HepG2 (cell line): ENCODE measurements around the gene TM9SF2. TPM values are rescaled to one million over a fixed set of nuclear protein-coding genes. Genes with fewer than 3 reads are reported as not detected.

ENCODE experiments used
- ATAC-seq: fragments of 200-7000 bp; cut with Tn5 transposase; 3 replicates; pipeline ENCODE4 v1.9.1; 2020; ENCODE audit warnings: mild to moderate bottlenecking, moderate library complexity
- BruUV-seq: library from RNA; stranded (reverse); fragments of 400-500 nt; replicated peaks from 2 replicates; lab custom pipeline; 2021; lab: Mats Ljungman, UMichigan
- CTCF ChIA-PET: fragments of 300-600 bp; formaldehyde crosslinking; extraction: SDS; loops from one replicate; lab custom pipeline; 2021; ENCODE audit warnings: low total read pairs, inconsistent platforms, low intra/inter-chr PET ratio; lab: Yijun Ruan, JAX
- POLR2A ChIA-PET: fragments of 350-600 bp; sonication (Branson Sonifier 250); formaldehyde crosslinking; loops from one replicate; lab custom pipeline; 2020; ENCODE audit warnings: antibody characterized with exemption, inconsistent platforms; lab: Yijun Ruan, JAX
- DNase-seq: peaks from one replicate; pipeline ENCODE4 v3.0.0-alpha.2; 2015; ENCODE audit warnings: low spot score
- FAIRE-seq: peaks from 3 replicates; lab custom pipeline; 2011; peaks lifted over from hg19 to GRCh38; lab: Jason Lieb, UNC
- H2AFZ ChIP-seq: one replicate; pipeline ENCODE4 v1.6.1; 2011; ENCODE audit warnings: low read length, inconsistent platforms
- H3K27ac ChIP-seq: fragments of 300-600 bp; 3 replicates; pipeline ENCODE4 v1.8.0; 2011; ENCODE audit warnings: mixed run types, mild to moderate bottlenecking, mixed read lengths, low read length, inconsistent platforms; ENCODE audit not compliant: insufficient read depth; ENCODE audit errors: extremely low read length
- H3K27me3 ChIP-seq, 2 experiments: fragments of 200-600 bp in 1 of 2; 2 replicates in 1 of 2; 3 replicates in 1 of 2; pipeline versions ENCODE4 v1.6.0 to v1.8.0; 2011; ENCODE audit warnings: low read length in 2 of 2, mild to moderate bottlenecking in 2 of 2, moderate library complexity in 2 of 2, inconsistent platforms in 1 of 2; ENCODE audit not compliant: insufficient read depth in 2 of 2, control insufficient read depth in 1 of 2
- H3K36me3 ChIP-seq, 2 experiments: fragments of 200-600 bp in 1 of 2; replicated peaks in 1 of 2; 2 replicates in 1 of 2; 3 replicates in 1 of 2; pipeline versions ENCODE4 v1.5.1 to v1.8.0; 2011; ENCODE audit warnings: low read length in 2 of 2, inconsistent platforms in 1 of 2; ENCODE audit not compliant: insufficient read depth in 2 of 2, control insufficient read depth in 1 of 2
- H3K4me1 ChIP-seq: 2 replicates; pipeline ENCODE4 v1.5.1; 2012; ENCODE audit warnings: low read length, inconsistent platforms; ENCODE audit not compliant: insufficient read depth
- H3K4me2 ChIP-seq: 2 replicates; pipeline ENCODE4 v1.6.0; 2011; ENCODE audit warnings: low read depth, low read length, inconsistent platforms
- H3K4me3 ChIP-seq, 3 experiments: fragments of 200-600 bp in 1 of 3; sonication (generic), shearing (Covaris generic) in 1 of 3; replicated peaks in 1 of 3; 2 replicates each; pipeline ENCODE4 v1.5.1; 2011 to 2016; ENCODE audit warnings: low read length in 3 of 3, inconsistent platforms in 2 of 3, low read depth in 2 of 3, mild to moderate bottlenecking in 2 of 3, control low read depth in 1 of 3, mixed read lengths in 1 of 3; ENCODE audit not compliant: insufficient read depth in 1 of 3
- H3K79me2 ChIP-seq: one replicate; pipeline ENCODE4 v1.6.1; 2011; ENCODE audit warnings: low read length, inconsistent platforms; ENCODE audit not compliant: insufficient read depth
- H3K9ac ChIP-seq: 2 replicates; pipeline ENCODE4 v1.6.0; 2011; ENCODE audit warnings: mild to moderate bottlenecking, low read depth, low read length, inconsistent platforms; ENCODE audit not compliant: insufficient read depth
- H3K9me3 ChIP-seq: 2 replicates; pipeline ENCODE4 v1.5.1; 2012; ENCODE audit warnings: mild to moderate bottlenecking, low read length
- H4K20me1 ChIP-seq: 2 replicates; pipeline ENCODE4 v1.6.0; 2011; ENCODE audit warnings: inconsistent platforms, mild to moderate bottlenecking, low read length, moderate library complexity; ENCODE audit not compliant: insufficient read depth
- CEBPB ChIP-seq: IDR thresholded peaks from 2 replicates; pipeline ENCODE4 v1.6.1; 2011; ENCODE audit warnings: low read depth, low read length, improper control_type of control experiment, borderline replicate concordance
- KAT7 ChIP-seq: IDR thresholded peaks from 2 replicates; pipeline ENCODE4 v1.6.1; 2018; ENCODE audit warnings: borderline replicate concordance, missing compliant biosample characterization
- KDM6A ChIP-seq: IDR thresholded peaks from 2 replicates; pipeline ENCODE4 v1.6.1; 2016; ENCODE audit warnings: low read depth
- ZFYVE20 ChIP-seq: sonication (generic); formaldehyde crosslinking; IDR thresholded peaks from 2 replicates; pipeline ENCODE4 v1.8.0; 2023; ENCODE audit warnings: low read depth, mild to moderate bottlenecking, moderate library complexity, missing genetic modification reagents, borderline replicate concordance
- ZNF263 ChIP-seq: sonication (generic); formaldehyde crosslinking; IDR thresholded peaks from 2 replicates; pipeline ENCODE4 v1.4.0; 2020; ENCODE audit warnings: missing genetic modification reagents
- ZNF670 ChIP-seq: sonication (generic); formaldehyde crosslinking; IDR thresholded peaks from 2 replicates; pipeline ENCODE4 v1.8.0; 2022; ENCODE audit warnings: mild to moderate bottlenecking, missing genetic modification reagents, borderline replicate concordance
- WGBS: methylation state at CpG from one replicate; pipeline ENCODE4 v1.1.6; 2017; ENCODE audit warnings: low lambda C conversion rate; 5-methylcytosine and 5-hydroxymethylcytosine counted together
- in situ Hi-C: cut with HindIII; loops from 2 replicates; pipeline ENCODE4 v1.10.0; 2017; ENCODE audit warnings: low pct_unique_long_range_greater_than_20kb; ENCODE audit not compliant: extremely low pct_ligation_motif_present
- intact Hi-C: fragments of 100-400 bp; cut with micrococcal nuclease; formaldehyde crosslinking; loops from one replicate; pipeline ENCODE4 v1.10.0; 2022; ENCODE audit not compliant: unreplicated experiment
- polyA plus RNA-seq, 8 experiments: library from polyadenylated mRNA; depleted of rRNA in 3 of 8; stranded (reverse) in 7 of 8; unstranded in 1 of 8; fragments of >200 nt; fragmentation: Illumina TruSeq in 4 of 8; extraction: Trizol in 4 of 8; gene quantifications; 2 replicates each; pipeline versions ENCODE4 v1.2.1 to v1.2.3, GENCODE V29; 2011 to 2016; ENCODE audit warnings: low read depth in 4 of 8, missing spikeins in 1 of 8, mixed read lengths in 1 of 8; ENCODE audit not compliant: insufficient read depth in 1 of 8
- total RNA-seq, 5 experiments: library from RNA; depleted of rRNA; stranded (reverse); fragments of >200 nt; fragmentation: Illumina TruSeq; extraction: Trizol; gene quantifications; 2 replicates each; pipeline ENCODE4 v1.2.3, GENCODE V29; 2016; ENCODE audit warnings: low read depth in 1 of 5
- TF ChIP-seq, protein P1 (sequence below): sonication (generic); formaldehyde crosslinking; conservative IDR thresholded peaks from 2 replicates; pipeline ENCODE4 v1.4.0; 2020; ENCODE audit warnings: mild to moderate bottlenecking, missing genetic modification reagents, moderate library complexity
- TF ChIP-seq, protein P2 (sequence below): IDR thresholded peaks from 2 replicates; pipeline ENCODE4 v1.6.1; 2016; ENCODE audit warnings: low read depth, borderline replicate concordance
- TF ChIP-seq, protein P3 (sequence below): sonication (generic); formaldehyde crosslinking; IDR thresholded peaks from 2 replicates; pipeline ENCODE4 v1.4.0; 2020; ENCODE audit warnings: missing genetic modification reagents
- TF ChIP-seq, protein P4 (sequence below): sonication (generic); formaldehyde crosslinking; IDR thresholded peaks from 2 replicates; pipeline ENCODE4 v1.8.0; 2022; ENCODE audit warnings: mild to moderate bottlenecking, missing genetic modification reagents
- TF ChIP-seq, protein P5 (sequence below): sonication (generic); formaldehyde crosslinking; IDR thresholded peaks from 2 replicates; pipeline ENCODE4 v1.4.0; 2020; ENCODE audit warnings: missing genetic modification reagents, borderline replicate concordance

TM9SF2 gene
- total and polyA plus RNA-seq, 2 of the 13 experiments (the other 11 are each of a cell fraction or from before 2014, with no cell fraction given): 94.1 to 123 TPM

DNA sequence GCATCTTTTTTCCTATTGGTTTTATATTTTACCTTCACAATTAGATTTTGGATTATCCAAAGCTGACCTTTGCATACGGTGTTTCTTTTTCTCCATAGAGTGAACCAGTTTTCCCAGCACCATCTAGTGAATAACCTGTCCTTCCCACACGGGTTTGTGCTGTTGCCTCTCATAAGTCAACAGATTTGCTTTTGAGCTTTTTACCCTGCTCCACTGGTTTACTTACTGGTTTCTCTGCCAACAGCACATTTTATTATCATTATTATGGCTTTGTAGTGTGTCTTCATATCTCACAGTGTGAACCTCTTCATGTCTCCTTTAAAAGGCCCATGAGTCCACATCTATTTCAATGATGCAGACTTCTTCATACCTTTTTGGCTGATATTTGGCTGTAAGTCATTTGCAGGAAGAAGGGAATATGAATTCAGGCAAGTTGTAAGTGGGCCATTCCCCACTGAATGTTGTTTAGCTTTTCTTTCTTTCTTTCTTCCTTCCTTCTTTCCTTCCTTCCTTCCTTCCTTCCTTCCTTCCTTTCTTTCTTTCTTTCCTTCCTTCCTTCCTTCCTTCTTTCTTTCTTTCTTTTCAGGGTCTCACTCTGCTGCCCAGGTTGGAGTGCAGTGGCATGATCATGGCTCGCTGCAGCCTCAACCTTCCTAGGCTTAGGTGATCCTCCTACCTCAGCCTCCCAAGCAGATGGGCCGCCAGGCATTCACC, 86.8 kb downstream of the TM9SF2 start:
- Histone ChIP-seq H4K20me1 (no peaks in the 10 kb centered on the region), H3K9ac (no peak overlapping the region), H3K27ac (no peak overlapping the region), H3K79me2 (no peaks in the 10 kb centered on the region), H3K4me3 (no peak overlapping the region), H3K27me3 (no peaks in the 10 kb centered on the region), H3K9me3 (no peaks in the 10 kb centered on the region), H2AFZ (no peak overlapping the region), H3K36me3 (no peaks in the 10 kb centered on the region), H3K4me2 (no peak overlapping the region), H3K4me1 (0 out of 2 replicates have a peak, but pooled peaks cover 10% of the 10 kb centered on the region)
- ATAC-seq (no peak), DNase-seq (no peak), FAIRE-seq (no peak)
- intact Hi-C loops (no loop called here), in situ Hi-C loops (no loop called here)
- ChIA-PET CTCF (no interaction called here), POLR2A (no interaction called here)
- TF ChIP-seq ZNF670 (CRISPR knock-in tag) (no peak), KAT7 (CRISPR knock-in tag) (no peak), ZFYVE20 (no peak), CEBPB (no peak), KDM6A (no peak), ZNF263 (CRISPR knock-in tag) (no peak)
- TF ChIP-seq, protein P1, sequence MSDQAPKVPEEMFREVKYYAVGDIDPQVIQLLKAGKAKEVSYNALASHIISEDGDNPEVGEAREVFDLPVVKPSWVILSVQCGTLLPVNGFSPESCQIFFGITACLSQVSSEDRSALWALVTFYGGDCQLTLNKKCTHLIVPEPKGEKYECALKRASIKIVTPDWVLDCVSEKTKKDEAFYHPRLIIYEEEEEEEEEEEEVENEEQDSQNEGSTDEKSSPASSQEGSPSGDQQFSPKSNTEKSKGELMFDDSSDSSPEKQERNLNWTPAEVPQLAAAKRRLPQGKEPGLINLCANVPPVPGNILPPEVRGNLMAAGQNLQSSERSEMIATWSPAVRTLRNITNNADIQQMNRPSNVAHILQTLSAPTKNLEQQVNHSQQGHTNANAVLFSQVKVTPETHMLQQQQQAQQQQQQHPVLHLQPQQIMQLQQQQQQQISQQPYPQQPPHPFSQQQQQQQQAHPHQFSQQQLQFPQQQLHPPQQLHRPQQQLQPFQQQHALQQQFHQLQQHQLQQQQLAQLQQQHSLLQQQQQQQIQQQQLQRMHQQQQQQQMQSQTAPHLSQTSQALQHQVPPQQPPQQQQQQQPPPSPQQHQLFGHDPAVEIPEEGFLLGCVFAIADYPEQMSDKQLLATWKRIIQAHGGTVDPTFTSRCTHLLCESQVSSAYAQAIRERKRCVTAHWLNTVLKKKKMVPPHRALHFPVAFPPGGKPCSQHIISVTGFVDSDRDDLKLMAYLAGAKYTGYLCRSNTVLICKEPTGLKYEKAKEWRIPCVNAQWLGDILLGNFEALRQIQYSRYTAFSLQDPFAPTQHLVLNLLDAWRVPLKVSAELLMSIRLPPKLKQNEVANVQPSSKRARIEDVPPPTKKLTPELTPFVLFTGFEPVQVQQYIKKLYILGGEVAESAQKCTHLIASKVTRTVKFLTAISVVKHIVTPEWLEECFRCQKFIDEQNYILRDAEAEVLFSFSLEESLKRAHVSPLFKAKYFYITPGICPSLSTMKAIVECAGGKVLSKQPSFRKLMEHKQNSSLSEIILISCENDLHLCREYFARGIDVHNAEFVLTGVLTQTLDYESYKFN (CRISPR knock-in tag): no peak
- TF ChIP-seq, protein P2, sequence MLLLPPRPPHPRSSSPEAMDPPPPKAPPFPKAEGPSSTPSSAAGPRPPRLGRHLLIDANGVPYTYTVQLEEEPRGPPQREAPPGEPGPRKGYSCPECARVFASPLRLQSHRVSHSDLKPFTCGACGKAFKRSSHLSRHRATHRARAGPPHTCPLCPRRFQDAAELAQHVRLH (CRISPR knock-in tag): no peak
- TF ChIP-seq, protein P3, sequence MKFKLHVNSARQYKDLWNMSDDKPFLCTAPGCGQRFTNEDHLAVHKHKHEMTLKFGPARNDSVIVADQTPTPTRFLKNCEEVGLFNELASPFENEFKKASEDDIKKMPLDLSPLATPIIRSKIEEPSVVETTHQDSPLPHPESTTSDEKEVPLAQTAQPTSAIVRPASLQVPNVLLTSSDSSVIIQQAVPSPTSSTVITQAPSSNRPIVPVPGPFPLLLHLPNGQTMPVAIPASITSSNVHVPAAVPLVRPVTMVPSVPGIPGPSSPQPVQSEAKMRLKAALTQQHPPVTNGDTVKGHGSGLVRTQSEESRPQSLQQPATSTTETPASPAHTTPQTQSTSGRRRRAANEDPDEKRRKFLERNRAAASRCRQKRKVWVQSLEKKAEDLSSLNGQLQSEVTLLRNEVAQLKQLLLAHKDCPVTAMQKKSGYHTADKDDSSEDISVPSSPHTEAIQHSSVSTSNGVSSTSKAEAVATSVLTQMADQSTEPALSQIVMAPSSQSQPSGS (CRISPR knock-in tag): no peak
- TF ChIP-seq, protein P4, sequence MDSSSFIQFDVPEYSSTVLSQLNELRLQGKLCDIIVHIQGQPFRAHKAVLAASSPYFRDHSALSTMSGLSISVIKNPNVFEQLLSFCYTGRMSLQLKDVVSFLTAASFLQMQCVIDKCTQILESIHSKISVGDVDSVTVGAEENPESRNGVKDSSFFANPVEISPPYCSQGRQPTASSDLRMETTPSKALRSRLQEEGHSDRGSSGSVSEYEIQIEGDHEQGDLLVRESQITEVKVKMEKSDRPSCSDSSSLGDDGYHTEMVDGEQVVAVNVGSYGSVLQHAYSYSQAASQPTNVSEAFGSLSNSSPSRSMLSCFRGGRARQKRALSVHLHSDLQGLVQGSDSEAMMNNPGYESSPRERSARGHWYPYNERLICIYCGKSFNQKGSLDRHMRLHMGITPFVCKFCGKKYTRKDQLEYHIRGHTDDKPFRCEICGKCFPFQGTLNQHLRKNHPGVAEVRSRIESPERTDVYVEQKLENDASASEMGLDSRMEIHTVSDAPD: no peak
- TF ChIP-seq, protein P5, sequence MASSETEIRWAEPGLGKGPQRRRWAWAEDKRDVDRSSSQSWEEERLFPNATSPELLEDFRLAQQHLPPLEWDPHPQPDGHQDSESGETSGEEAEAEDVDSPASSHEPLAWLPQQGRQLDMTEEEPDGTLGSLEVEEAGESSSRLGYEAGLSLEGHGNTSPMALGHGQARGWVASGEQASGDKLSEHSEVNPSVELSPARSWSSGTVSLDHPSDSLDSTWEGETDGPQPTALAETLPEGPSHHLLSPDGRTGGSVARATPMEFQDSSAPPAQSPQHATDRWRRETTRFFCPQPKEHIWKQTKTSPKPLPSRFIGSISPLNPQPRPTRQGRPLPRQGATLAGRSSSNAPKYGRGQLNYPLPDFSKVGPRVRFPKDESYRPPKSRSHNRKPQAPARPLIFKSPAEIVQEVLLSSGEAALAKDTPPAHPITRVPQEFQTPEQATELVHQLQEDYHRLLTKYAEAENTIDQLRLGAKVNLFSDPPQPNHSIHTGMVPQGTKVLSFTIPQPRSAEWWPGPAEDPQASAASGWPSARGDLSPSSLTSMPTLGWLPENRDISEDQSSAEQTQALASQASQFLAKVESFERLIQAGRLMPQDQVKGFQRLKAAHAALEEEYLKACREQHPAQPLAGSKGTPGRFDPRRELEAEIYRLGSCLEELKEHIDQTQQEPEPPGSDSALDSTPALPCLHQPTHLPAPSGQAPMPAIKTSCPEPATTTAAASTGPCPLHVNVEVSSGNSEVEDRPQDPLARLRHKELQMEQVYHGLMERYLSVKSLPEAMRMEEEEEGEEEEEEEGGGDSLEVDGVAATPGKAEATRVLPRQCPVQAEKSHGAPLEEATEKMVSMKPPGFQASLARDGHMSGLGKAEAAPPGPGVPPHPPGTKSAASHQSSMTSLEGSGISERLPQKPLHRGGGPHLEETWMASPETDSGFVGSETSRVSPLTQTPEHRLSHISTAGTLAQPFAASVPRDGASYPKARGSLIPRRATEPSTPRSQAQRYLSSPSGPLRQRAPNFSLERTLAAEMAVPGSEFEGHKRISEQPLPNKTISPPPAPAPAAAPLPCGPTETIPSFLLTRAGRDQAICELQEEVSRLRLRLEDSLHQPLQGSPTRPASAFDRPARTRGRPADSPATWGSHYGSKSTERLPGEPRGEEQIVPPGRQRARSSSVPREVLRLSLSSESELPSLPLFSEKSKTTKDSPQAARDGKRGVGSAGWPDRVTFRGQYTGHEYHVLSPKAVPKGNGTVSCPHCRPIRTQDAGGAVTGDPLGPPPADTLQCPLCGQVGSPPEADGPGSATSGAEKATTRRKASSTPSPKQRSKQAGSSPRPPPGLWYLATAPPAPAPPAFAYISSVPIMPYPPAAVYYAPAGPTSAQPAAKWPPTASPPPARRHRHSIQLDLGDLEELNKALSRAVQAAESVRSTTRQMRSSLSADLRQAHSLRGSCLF (CRISPR knock-in tag): no peak
- BruUV-seq: no TSS peak
- 49% methylated on average over 4 of the region's 4 CpGs for WGBS
